ENCODE data around the gene VPREB1.
"Not testable (repeated sequence)": the region's sequence is repeated elsewhere in the genome, so short reads cannot be mapped to it uniquely, and the experiment has no call there.

VPREB1 gene

GRCh38 chr22:22214819-22215329 lies 29.7 kb upstream of the VPREB1 start:
- DNase-seq, result no peak

- DNase-seq, result no peak
These were observed 28.7 kb upstream of the VPREB1 start for GRCh38 chr22:22215659-22216449.

GRCh38 chr22:22216450-22216959 lies 28.1 kb upstream of the VPREB1 start:
- no peak for DNase-seq

- no peak for DNase-seq
These were observed 26.3 kb upstream of the VPREB1 start for GRCh38 chr22:22218302-22218701.

- DNase-seq, result no peak
These were observed 25.2 kb upstream of the VPREB1 start for GRCh38 chr22:22219140-22219996.

GRCh38 chr22:22221043-22221442 lies 23.5 kb upstream of the VPREB1 start:
- DNase-seq, result not testable (repeated sequence)

GRCh38 chr22:22226448-22227187 lies 18.0 kb upstream of the VPREB1 start:
- DNase-seq, result no peak

GRCh38 chr22:22228421-22228820 lies 16.2 kb upstream of the VPREB1 start:
- no peak for DNase-seq

GRCh38 chr22:22228921-22229320 lies 15.7 kb upstream of the VPREB1 start:
- DNase-seq, result no peak

- DNase-seq, result no peak
These were observed 14.7 kb upstream of the VPREB1 start for GRCh38 chr22:22229683-22230420.

GRCh38 chr22:22230438-22230837 lies 14.1 kb upstream of the VPREB1 start:
- no peak for DNase-seq

- no peak for DNase-seq
These were observed 11.5 kb upstream of the VPREB1 start for GRCh38 chr22:22233081-22233480.

- DNase-seq, result no peak
These were observed 9.0 kb upstream of the VPREB1 start for GRCh38 chr22:22235558-22235957.

GRCh38 chr22:22237521-22237920 lies 7.1 kb upstream of the VPREB1 start:
- DNase-seq, result no peak

GRCh38 chr22:22239311-22239939 lies 5.2 kb upstream of the VPREB1 start:
- no peak for DNase-seq

GRCh38 chr22:22241554-22241898 lies 3.1 kb upstream of the VPREB1 start:
- DNase-seq, result no peak

GRCh38 chr22:22242488-22242887 lies 2.1 kb upstream of the VPREB1 start:
- no peak for DNase-seq

- DNase-seq, result no peak
These were observed 1.4 kb upstream of the VPREB1 start for GRCh38 chr22:22243033-22243680.

GRCh38 chr22:22245256-22245909 lies 797 bp downstream of the VPREB1 start:
- DNase-seq, result no peak

GRCh38 chr22:22245935-22246525 lies 1.4 kb downstream of the VPREB1 start:
- no peak for DNase-seq
